GM19240 (cell line): Measurements from ENCODE around the gene EHD3.

ENCODE experiments used
- DNase-seq: peaks from one replicate; pipeline ENCODE4 v3.0.0; 2011; ENCODE audit warnings: low spot score; ENCODE audit not compliant: insufficient read length

EHD3 gene

DNA sequence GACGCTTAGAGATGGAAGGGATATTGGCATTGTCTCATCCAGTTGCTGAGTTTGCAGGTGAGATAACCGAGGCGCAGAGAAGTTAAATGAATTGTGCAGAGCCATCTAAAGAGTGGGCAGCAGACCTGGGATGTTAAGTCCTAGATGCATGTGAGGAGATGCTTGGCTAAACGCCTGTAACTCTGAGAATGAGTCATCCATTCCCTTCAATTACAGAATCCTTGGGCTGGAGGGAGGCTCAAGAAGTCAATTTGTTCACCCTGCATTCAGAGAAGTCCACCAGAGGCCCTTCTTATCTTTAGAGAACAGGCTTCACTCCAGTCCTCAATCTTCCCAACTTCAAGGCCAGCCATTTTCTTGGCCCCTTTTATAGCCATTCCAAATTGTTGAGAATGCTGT lies 1.6 kb downstream of the EHD3 start:
- no peak for DNase-seq

GRCh38 chr2:31236433-31237205 lies 2.7 kb downstream of the EHD3 start:
- no peak for DNase-seq

- no peak for DNase-seq
Observed at GRCh38 chr2:31237348-31238017, 3.5 kb downstream of the EHD3 start.

DNA sequence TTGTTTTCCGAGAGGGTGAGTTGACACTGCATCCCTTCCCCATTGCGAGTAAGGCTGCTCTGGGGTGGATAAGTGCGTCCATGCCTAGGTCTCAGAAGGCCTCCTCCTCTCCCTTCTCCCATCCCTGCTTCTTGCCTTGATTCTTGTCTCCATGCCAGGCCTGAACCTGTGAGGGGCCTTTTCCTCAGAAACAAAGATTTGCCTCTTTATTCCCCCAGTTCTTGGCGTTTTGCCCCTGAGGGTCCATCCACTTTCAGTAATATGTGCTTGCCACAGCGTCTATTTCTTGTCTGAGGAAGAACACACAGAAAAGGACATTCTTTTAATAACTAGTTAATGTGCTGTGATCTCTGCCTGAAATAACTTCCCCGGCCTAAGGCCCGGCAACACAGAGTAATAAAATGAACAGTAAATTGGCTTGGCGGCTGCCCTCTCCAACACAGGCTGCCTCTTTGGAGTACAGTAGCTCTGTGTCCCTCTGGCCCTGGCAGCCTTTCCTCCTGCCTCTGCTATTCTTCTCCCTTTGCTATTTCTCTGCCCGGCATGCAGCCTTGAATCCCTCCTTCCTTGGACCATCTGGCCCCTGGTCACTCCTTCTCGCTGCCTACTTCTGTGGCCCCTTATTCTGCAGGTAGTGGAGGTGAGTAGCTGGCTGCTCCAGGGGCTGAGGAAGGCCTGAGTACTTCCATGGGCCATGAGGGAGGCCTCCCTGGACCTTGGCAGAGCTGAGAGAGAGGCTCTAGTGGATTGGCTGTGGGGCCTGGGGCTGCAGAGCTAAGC lies 4.4 kb downstream of the EHD3 start:
- DNase-seq: no peak

- no peak for DNase-seq
Observed at GRCh38 chr2:31238906-31239592, 5.1 kb downstream of the EHD3 start.

DNA sequence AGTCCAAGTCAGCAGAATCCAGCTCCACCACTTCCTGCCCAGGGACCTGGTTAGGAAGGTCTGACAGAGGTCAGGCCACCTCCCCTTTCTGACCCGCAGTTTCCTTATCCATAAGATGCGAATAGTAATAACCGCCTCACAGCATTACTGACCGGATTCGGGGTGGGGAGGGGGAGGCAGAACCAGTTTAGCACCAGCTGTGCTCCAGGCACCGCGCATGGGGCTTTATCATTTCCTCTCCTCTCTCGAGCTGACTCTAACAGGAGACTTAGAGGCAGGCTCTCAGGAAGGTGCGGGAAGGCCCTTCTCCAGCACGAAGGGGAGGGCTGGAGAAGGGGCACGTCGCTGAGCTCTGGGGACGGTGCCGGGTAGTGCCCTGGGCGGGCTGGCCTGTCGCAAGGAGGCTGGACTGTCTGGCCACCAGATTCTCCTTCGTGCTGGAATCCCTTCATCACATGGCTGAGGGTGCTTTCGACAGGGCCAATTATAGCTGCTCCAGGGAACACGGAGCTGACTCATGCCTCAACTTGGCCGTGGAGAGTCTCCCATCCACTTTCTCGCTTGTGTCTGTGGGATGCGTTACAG lies 5.7 kb downstream of the EHD3 start:
- DNase-seq: no peak

DNA sequence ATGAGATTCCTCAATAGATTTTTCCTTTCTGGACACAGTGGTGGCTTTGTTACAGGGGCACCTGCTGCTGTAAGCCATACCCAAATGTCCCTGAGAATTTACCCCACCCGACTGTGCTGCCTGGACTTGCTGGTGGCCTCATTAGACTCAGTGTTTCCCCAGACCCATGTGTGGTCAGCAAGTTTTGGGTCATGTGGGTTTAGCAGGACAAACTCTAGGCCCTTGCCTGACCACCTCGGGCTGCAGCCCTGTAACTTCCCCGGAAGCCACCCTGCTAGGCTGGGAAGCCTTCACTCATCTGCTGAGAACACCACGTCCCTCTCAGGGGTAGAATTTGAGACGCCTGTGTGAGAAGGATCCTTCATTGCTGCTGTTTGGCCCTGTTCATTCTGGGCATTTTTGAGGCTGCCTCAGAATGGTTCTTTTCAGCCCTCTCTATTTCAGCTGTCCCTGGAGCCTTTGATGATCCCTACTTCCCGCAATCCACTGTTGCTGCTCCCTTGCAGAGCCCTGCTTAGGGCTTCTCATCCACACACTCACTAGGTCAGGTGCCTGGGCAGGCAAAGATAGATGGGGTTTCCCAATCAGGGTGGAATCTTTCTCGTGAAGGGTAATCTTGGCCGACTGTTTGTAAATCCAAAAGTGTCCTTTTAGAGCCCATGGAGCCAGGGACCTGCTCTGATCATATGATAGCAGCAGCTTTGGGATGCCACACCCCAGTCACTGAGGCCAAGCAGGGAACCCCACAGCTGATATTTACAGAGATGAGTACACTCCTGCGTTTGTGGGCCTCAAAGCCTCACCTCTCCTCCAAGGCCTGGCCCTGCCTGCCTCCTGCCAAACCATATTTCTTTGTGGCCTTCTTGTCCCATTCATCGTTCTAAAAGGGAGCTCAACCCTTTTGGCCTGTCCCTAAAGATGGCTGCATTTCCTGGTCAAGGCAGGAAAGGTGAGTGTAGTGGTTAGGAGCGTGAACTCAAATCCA lies 6.7 kb downstream of the EHD3 start:
- DNase-seq: no peak

DNA sequence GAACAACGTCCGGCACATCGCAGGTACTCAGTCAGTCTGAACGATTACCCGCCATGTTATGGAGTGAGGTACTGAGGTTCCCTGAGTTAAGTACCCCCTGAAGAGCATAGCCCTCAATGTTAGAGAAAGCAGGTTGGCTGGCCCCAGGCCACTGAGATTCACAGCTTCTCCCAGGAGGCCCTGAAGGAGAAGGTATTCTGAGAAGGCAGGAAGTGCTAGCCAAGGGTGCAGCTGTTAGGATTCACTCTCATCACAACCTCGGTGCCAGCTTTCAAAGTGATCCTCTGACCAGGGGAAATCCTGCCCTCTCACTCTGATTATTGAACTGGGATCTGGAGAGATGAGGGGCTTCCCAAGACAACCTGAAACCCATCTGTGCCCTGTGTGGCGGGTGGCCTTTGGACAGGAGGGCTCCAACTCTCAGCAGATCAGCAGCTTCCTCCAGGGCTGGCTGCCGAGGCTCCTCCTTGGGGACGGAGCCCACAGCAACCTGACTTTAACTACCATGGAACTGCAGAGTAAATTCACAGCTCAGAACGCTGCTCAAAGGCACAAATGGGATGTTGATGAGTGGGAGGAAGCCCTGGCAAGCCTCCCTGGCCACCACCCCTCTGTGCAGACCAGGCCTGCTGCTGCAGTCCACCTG lies 7.8 kb downstream of the EHD3 start:
- no peak for DNase-seq

- no peak for DNase-seq
Observed at GRCh38 chr2:31243053-31243452, 9.1 kb downstream of the EHD3 start.

DNA sequence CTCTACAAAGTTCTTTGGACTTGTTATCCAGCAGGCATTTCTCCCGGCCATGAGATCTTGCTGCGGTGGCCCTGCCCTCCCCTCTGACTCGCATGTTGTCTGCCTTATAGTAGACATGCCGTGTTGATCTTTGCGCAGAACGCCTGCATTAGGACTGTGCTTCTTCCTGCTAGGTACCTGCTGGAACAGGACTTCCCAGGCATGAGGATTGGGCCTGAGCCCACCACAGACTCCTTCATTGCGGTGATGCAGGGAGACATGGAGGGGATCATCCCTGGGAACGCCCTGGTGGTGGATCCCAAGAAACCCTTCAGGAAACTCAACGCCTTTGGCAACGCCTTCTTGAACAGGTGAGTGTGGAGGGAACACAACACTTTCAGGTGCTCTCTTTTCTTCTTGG lies 10.1 kb downstream of the EHD3 start:
- DNase-seq: no peak

- no peak for DNase-seq
Observed at GRCh38 chr2:31246184-31246852, 12.4 kb downstream of the EHD3 start.

DNA sequence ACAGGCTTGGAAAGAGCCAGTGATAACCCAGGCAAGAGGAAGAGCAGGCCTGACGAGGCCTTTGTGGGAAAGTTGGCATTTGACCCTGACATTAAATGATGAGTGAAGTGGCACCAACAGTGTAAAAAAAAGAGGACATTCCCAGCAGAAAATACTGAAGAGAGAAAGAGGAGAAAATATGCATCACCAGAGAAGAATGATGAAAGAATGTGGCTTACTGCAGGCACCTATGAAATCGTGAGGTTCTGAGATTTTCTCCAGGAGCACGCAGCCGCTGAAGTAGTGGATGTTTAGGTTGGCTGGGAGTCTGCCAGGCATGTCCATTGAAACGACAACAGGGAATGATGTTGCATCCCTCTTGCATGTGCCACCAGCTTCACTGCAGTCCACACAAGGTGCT lies 13.8 kb downstream of the EHD3 start:
- DNase-seq: no peak

GRCh38 chr2:31248139-31248538 lies 14.2 kb downstream of the EHD3 start:
- DNase-seq: no peak

GRCh38 chr2:31249009-31249690 lies 15.2 kb downstream of the EHD3 start:
- DNase-seq: no peak

- DNase-seq: no peak
Observed at GRCh38 chr2:31251018-31251417, 17.1 kb downstream of the EHD3 start.

GRCh38 chr2:31251851-31252250 lies 17.9 kb downstream of the EHD3 start:
- no peak for DNase-seq

DNA sequence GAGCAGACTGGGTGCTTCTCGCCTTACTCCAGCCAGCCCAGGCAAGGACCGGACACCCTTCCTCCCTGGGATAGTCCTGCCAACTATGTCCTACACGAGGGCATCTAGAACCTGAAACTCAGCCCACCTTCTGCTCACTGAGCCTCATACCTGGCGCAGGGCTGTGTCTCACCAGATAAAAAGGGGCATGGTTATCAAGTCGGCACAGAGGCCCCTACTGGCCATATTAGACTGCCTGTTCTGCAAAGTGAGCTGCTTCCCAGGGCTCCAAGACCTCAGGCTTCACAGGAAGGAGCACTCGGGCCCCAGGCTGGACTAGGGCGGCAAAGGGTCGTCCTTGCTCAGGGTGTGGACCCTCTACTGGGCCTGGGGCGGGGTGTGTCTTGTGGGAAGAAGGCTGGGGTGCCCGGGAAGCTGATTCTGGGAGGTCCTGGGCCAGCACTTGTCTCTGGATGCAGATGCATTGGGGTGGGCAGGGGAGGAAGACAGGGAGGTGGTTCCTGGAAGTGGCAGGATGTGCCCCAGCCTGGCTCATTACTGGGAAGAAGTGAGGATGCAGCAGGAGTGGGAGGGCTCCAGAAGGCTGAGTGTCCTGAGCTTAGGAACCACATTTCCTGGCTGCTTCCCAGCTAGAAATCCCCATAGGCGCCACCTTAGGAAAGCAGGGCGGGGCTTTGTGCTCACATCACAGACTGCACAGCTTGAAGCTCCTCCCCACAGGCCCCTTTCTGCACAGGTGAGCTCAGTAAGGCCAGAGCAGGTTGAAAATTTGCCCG lies 19.6 kb downstream of the EHD3 start:
- DNase-seq: no peak
